Stimulated activated naive CD8-positive, alpha-beta T cell treated with anti-CD3 and anti-CD28 coated beads, Interleukin-15, Interleukin-2, amounts not matched to agents 100 U/mL and 50 U/mL, for 24 hours (primary cell): ENCODE data around the gene FKRP.
"Not testable (repeated sequence)": the region's sequence is repeated elsewhere in the genome, so short reads cannot be mapped to it uniquely, and the experiment has no call there.

Source experiments
- ATAC-seq: fragments of 150-1000 bp; cut with Tn5 transposase; one replicate; pipeline ENCODE4 v1.10.0; 2021
- DNase-seq: peaks from one replicate; pipeline ENCODE4 v3.0.0; 2021

FKRP gene

DNA sequence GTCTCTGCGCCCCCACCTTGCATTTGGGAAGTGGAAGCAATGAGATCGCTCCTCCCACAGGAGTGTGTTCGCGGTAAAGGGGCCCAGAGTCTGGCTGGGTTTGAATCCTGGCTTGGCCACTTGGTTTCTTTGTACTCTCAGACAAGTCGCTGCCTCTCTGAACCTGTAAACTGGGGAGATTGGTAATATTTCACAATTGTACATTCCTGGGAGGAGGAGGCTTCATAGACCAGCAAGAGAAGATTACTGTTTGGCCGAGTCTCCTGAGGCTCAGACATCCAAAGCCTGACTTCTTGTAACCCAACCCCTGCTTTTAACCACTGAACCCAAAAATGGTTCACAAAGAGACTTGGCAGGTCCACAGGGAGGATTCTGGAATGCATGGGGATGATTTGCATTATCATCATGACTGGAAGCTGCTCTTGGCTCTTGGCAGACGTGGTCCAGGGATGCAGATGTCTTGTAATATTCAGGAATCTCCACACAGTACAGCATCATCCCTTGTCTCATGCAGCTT lies 14.0 kb downstream of the FKRP start:
- no peak for ATAC-seq
- DNase-seq: no peak

DNA sequence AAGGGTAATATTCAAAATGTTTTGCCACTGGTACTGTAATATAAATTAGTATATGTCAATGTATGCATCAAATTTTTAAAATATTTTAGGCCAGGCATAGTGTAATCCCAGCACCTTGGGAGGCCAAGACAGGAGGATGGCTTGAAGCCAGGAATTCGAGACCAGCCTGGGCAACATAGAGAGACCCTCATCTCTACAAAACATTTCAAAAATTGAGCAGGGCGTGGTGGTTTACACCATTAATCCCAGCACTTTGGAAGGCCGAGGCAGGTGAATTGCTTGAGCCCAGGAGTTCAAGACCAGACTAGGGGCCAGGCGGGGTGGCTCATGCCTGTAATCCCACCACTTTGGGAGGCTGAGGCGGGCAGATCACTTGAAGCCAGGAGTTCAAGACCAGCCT lies 14.5 kb downstream of the FKRP start:
- no peak for DNase-seq
- ATAC-seq: no peak

DNA sequence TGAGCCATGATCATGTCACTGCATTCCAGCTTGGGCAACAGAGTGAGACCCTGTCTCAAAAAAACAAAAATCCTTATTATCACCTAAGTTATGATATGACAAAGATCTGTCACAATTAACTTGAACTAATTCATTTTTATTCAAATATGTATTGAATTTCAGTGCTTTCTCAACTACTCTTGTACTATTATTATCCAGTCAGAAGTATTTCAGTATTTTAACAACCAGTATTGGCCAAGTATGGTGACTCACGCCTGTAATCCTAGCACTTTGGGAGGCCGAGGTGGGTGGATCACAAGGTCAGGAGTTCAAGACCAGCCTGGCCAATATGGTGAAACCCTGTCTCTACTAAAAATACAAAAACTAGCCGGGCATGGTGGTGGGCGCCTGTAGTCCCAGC lies 15.0 kb downstream of the FKRP start:
- DNase-seq, ATAC-seq: not testable (repeated sequence)

DNA sequence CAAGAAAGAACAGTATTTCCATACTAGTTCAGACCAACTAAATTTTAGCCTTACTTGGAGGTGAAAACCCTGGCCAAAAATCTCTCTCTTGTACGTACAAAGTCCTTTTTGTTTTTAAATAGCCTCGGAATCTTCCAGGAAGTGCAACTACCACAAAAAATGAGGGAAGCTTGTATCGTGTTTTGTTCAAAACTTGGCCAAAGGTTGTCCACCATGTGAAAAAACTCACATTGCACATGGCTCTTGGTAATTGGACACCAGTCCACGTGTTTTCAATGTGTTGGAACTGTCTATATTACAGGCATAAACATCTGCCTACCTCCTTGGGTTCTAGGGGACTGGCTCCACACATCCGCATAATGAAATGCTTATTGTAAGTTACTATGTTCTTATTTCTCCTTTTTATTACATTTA lies 15.6 kb downstream of the FKRP start:
- no peak for DNase-seq
- ATAC-seq: no peak

DNA sequence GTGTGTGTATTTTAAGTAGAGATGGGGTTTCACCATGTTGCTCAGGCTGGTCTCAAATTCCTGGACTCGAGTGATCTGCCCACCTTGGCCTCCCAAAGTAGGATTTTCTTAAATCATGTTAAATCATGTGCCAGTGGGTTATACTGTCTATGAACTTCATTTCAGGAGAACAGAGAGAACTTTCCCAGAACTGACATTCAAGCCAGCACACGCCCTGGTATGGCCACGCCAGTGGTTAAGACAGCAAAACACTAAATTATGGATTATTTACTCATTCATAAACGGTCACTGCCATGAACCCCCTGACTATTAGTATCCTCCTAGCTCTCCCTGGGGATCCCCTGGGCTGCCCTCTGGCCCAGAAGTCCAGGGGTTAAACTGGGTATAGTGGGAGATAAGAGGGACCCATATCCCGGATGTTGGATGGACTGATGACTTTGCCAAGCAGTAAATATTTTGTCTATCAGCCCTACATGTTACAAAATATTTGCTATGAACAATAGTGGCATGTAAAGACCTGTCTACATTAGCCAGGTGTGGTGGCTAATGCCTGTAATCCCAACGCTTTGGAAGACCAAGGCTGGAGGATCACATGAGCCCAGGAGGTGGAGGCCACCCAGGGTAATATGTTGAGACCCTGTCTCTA lies 16.5 kb downstream of the FKRP start:
- DNase-seq (no peak), ATAC-seq (no peak)

DNA sequence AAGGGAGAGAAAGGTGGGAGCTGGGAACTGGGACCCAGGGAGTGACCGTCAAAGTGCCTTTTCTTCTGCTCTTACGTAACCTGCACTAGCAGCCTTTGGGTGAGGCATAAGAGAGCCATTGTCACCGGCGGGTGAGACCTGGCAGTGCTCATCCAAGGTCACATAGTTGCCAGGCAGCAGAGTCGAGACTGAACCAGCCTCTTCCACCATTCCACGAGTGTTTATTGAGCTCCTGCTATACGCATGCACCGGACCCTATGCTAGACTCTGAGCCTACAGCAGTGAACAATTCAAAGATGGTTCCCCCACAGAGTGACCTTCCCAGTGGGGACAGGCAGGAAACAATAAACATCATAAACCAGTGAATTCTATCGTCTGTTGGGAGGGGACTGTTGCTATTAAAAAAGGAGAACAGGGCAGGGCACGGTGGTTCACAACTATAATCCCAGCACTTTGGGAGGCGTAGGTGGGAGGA lies 19.0 kb downstream of the FKRP start:
- ATAC-seq: no peak

DNA sequence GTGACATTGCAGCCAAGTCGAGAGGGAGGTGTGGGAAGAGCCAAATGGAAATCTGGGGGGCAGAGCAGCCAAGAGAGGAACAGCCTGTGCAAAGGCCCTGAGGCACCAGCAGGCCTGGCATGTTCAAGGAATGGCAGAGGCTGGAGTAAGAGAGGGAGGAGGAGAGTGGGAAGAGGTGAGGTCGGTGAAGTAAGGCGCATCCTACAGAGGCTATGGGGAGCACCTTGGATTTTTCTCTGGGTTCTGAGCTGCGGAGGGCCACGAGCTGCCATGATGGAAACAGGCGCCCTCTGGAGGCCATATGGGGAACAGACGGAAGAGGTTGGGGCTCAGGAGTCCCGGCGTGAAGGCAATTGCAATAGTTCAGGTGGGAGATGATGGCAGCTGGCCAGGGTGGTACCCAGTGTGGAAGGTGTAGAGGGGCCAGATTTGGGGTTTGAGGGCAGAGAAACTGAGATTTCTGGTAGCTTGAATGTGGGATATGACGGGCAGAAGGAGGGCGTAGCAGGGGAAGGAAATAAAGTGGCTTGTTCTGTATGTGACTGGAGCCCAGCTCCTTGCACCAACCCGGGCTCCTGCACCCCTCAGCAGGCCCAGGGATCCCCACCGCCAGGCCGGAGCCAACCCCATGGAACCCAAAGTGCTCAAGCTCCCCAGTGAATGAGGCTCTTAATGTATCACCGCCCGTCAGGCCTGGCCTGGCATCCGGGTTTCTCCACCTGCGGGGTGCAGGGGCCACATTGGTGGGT lies 20.9 kb downstream of the FKRP start:
- DNase-seq (peak; percentile 70), ATAC-seq (peak; percentile 85)

More for the DNA sequence above, 19.0 kb downstream of the FKRP start:
- DNase-seq: no peak

DNA sequence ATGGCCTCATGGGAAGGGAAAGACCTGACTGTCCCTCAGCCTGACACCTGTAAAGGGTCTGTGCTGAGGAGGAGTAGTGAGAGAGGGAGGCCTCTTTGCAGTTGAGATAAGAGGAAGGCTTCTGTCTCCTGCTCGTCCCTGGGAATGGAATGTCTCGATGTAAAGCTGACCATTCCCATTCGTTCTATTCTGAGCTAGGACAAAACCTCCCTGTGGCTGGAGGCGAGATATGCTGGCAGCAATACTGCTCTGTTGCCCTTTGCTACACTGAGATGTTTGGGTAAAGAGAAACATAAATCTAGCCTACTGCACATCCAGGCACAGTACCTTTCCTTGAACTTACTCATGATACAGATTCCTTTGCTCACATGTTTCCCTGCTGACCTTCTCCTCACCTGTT lies 22.9 kb downstream of the FKRP start:
- DNase-seq, ATAC-seq: not testable (repeated sequence)

DNA sequence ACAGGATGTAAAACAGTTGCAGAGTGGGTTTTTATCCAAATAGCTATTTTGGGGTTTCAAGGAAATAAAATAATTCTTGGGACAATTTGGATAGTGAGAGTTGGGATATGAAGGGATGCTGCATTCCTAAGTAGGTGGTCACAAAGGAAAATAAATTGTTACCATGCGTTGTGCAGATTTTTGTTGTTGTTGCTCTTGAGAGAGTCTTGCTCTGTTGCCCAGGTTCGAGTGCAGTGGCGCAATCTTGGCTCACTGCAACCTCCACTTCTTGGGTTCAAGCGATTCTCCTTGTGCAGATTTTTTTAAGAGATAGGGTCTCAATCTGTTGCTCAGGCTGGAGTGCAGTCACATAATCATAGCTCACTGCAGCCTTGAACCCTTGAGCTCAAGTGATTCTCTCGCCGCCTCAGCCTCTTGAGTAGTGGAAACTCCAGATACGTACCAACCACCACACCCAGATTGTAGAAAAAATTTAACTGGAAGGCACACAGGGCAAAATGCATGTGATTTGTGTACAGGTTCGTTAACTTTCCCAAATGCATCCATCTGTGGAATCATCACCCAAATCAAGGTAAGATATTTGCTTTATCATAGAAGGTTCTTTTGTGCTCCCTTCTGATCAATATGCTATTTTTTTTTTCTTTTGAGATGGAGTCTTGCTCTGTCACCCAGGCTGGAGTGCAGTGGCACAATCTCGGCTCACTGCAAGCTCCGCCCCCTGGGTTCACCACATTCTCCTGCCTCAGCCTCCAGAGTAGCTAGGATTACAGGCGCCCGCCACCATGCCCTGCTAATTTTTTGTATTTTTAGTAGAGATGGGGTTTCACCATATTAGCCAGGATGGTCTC lies 26.5 kb downstream of the FKRP start:
- ATAC-seq (no peak), DNase-seq (no peak)

DNA sequence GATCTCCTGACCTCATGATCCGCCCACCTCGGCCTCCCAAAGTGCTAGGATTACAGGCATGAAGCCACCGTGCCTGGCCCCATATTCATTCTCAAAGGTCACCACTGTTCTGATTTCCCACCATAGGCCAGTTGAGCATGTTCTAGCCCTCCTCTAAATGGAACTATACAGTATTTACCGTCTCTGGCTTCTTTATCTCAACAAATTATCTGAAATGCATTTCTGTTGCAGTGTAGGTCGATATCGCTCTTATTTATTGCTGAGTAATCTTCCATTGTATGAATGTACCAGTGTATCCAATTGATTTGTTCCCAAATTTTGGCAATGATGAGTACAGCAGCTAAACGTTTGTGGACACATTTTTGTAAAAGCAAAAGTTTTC lies 27.2 kb downstream of the FKRP start:
- ATAC-seq: no peak
- DNase-seq: no peak

DNA sequence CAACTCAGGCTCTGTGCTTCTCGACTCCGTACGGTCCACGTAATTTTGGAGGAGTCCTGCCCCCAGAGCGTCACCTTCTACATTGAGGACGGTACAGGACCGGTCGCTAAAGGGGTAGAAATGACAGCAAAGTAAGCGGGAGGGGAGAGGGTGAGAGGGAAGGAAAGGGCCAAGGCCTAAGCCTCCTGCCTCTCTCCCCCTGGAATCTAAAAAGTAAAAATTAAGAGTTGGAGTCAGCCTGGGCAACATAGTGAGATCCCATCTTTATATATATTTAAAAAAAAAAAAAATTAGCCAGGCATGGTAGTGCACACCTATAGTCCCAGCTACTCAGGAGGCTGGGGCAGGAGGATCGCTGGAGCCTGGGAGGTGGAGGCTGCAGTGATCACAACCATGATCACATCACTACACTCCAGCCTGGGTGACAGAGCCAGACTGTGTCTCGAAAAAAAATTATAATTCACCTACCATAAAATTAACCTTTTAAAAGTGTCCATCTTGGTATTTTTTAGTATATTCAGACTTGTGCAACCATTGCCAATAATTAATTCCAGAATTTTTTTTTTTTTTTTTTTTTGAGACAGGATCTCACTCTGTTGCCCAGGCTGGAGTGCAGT lies 29.9 kb downstream of the FKRP start:
- no peak for DNase-seq
- no peak for ATAC-seq

DNA sequence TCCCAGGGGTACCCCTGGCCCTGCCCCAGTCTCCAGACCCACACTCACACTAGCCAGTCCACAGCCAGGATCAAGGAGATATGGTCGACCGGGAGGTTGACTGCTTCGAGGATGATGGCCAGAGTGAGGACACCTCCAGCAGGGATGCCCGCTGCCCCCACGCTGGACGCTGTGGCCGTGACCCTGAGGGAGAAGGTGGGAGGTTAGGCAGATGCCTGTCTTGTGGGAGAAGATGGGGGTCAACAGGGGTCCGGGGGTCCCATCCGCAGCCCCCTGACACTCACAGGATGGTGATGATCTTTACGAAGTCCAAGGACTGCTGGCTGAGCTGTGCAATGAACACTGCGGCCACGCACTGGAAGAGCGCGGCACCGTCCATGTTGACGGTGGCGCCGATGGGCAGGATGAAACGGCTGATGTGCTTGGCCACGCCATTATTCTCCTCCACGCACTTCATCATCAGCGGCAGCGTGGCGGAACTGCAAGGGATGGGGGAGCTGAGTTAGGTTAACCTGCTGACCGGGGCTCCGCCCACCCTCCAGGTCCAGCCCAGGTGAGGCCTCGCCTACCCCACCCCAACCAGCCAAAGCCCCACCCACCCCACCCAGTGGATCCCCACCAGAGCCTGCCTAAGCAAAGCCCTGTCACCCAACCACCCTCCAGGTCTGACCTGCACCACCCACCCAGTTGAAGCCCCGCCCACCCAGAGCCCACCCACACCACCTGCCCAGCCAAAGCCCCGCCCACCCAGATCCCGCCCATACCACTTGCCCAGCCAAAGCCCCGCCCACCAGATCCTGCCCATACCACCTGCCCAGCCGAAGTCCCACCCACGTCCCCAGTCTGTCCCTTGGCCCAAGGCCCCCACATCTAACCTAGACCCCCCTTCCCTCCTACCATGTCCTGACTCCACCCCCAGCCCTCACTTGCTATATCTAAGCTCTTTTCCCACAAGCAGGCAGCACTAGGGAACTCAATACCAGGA lies 31.4 kb downstream of the FKRP start:
- ATAC-seq: no peak

DNA sequence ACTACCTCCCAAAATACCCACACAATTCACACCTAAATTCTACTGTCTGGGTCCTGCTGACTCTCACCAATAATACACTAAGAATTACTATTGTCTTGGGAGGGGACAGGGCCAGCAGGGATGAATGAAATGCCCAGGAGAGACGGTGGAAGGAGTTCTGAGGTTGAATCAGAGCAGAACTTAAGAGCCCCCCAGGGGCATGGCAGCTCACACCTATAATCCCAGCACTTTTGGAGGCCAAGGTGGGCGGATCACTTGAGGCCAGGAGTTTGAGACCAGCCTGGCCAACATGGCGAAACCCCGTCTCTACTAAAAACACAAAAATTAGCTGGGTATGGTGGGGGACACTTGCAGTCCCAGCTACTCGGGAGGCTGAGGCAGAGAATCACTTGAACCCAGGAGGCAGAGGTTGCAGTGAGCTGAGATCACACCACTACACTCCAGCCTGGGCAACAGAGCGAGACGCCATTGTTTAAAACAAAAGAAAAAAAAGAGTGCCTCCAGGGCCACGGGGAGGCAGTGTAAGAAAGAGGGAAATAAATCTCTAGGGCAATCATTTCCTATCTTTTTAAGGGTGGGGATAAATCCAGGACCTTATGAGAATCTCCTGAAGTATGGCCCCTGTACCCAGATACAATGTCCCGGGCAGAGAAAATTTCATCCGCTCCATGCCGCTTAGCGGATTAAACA lies 32.2 kb downstream of the FKRP start:
- not testable (repeated sequence) for DNase-seq, ATAC-seq

More for the DNA sequence above, 31.4 kb downstream of the FKRP start:
- peak; percentile 54 for DNase-seq

DNA sequence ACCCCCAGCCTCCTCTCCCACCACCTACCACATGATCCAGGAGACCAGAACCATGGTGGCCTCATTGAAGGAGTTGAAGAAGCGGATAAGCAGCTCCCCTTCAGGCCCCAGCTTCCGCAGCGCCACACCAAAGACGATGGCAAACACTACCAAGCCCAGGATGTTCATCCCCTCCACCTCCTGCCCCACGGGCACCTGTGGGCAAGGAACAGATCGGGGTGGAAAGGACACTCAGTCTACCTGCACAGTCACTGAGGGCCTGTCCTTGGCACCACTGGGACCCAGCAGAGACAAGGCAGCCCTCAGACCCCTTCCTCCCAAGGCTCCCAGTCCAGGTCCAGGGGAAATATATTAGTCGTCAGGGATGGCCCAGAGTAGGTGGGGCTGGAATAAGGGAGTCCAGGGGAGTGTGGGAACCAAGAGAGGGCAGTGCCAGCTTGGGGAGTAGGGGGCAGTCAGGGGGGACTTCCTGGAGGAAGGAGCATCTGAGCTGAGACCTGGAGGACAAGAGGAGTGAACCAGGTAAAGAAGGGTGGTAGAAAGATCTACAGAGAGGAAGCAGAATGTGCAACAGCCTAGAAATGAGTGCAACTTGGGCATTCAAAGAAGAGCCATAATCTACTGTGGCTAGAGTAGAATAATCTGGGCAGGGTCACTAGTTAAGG lies 36.6 kb downstream of the FKRP start:
- DNase-seq (no peak), ATAC-seq (no peak)

DNA sequence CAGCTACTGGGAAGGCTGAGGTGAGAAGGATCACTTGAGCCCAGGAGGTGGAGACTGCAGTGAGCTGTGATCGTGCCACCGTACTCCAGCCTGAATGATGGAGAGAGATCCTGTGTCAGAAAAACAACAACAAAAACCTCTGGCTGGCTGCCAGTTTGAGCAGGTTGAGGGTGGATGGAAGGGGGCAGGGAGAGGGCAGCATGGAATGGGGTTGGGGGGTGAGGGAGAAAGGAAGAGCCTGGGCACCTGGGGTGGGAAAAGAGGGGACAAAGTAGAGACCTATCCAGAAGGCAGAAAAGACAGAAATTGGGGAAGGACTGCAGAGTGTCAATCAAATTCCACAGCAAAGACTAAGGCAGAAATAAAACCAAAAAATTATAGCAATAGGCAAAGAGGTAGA lies 37.8 kb downstream of the FKRP start:
- no peak for ATAC-seq

DNA sequence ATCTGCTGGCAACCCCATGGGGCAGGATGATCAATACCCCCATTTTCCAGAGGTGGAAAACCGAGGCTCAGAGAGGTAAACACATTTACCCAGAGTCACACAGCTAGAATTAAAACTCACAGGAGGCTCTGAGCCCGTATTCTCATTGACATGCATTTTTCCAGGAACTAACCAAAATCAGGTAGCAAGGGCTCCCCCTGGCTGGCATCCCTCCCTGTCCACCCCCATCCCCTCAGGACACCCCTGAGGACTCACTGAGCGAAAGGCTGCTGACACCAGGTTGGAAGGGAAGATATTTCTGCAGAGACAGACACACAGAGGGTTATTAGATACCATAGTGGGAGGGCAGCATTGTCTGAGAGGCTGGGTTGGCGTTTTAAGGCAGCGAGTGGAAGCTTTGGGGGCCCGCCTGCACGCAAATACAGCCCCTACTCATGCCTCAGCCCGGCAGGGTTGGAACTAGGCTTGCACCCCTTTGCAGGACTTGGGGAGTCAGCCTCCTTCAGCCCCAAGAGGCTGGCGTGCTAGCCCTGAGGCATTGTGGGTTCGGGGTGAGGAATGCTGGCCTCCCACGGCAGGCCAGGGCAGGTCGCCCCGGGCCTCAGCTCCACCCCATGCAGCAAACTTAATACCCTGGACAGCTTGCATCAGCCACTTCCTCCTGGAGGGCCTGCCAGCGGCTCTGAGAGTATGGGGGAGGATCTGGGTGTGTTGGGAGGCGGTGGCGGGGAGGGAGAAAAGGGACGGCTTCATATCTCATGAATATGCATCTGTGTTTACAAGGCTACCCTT lies 38.6 kb downstream of the FKRP start:
- ATAC-seq: peak; percentile 38

More for the DNA sequence above, 37.8 kb downstream of the FKRP start:
- no peak for DNase-seq

DNA sequence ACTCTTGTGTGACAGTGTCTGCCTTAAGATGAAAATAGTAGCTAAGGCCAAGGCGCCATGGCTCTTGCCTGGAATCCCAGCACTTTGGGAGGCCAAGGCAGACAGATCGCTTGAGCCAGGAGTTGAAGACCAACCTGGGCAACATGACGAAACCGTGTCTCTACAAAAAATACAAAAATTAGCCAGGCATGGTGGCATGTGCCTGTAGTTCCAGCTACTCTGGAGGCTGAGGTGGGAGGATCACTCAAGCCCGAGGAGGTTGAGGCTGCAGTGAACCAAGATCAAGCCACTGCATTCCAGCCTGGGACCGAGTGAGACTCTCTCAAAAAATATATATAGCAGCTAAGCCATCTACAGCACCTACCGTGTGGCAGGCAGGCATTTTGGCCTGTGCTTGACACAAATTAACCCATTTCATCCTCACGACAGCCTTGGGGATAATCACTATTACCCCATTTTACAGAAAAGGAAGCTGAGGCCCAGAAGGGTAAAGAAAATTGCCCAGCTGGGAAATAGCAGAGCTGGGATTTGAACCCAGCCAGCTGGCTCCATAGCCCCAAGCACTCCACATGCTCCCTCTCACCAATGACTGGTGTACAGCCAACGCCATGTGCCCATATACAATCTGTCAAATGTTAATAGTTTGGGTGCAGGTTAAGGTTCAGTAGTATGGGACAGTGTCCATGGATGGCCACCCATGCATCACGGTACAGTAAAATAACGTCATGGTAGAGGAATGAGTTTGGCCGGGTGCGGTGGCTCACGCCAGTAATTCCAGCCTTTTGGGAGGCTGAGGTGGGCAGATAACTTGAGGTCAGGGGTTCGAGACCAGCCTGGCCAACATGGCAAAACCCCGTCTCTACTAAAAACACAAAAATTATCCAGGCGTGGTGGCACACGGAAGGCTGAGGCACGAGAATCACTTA lies 39.5 kb downstream of the FKRP start:
- no peak for DNase-seq
- no peak for ATAC-seq

More for the DNA sequence above, 38.6 kb downstream of the FKRP start:
- DNase-seq: peak; percentile 78

DNA sequence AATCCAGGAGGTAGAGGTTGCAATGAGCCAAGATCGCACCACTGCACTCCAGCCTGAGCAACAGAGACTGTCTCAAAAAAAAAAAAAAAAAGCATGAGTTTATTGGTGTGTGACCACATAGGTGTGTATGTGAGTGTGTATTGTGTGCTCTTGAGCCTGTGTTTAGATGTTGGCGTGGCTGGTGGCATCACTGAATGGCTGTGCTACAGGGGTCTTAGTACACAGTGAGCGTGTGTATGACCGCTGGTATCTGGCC lies 40.1 kb downstream of the FKRP start:
- no peak for ATAC-seq
- no peak for DNase-seq
